RCC 7860 (cell line): Measurements from ENCODE around the gene PRKAB1.

Experiments
- DNase-seq: peaks from one replicate; pipeline ENCODE4 v3.0.0-alpha.2; 2015; ENCODE audit warnings: low spot score
- FAIRE-seq: peaks from 2 replicates; lab custom pipeline; 2012; peaks lifted over from hg19 to GRCh38; lab: Jason Lieb, UNC

Gene PRKAB1

DNA sequence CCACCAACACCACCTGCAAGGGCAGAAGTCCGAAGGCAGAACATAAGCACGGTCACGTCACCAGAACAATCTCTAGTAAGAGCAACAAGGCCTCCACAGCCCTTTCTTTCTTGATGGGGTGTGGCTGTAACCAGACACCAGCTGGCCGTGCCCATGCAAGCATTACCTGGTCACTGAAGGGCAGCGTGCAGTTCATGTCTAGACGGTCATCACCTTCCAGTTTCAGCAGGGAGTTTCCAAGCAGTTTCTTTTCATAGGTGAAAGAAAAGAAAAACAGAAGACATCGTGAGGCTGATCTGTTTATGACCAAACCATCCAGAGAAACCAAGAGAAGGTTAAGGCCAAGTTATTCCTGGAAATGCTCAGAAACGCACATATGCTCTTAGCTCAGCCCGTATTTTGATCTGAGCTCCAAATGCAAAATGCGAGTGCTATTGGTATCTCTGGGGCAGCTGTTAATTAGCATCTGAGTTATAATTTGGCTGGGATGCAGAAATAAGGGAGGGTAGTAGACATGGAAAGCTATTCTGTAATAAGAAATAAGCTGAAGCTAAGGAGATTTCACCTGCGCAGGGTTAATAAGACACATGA, 42.5 kb downstream of the PRKAB1 start:
- FAIRE-seq (no peak), DNase-seq (no peak)

DNA sequence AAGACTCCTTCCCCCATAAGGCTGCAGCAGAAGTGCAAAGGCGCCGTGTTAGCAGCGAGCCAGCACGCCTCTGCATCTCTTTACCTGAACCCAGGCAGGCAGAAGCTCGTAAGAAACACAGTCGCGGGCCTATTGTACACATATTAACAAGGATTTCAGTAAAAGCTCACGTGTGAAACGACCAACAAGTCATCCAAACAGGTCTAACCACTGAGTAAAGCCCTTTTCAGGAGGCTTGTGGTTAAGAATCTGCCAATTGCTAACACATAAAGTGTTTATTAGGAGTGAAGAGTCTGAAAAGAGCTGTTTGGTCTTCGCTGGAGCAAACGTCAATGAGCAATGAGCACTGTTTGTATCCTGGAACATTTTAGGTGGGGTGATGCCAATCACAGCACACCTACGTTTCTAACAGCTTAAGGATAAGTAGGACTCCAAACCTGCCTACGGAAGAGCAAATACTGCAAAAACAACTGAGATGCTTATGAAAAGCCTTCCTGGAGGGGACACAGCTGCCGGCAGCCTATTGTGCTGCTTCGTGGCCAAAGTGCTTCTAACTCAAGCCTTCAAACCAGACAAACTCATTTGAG, 43.1 kb downstream of the PRKAB1 start:
- no peak for DNase-seq
- no peak for FAIRE-seq

DNA sequence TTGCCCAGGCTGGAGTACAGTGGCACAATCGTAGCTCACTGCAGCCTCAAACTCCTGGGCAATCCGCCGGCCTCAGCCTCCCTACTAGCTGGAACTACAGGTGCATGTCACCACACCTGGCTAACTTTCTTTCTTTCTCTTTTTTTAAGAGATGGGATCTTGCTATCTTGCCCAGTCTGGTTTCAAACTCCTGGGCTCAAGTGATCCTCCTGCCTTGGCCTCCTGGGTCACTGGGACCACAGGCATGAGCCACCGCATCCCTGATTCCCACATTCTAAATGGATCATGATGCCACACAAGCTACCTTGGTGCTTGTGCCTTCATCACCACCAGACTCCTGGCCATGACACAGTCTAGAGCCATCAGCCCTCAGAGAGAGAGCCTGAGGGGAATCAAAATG, 43.8 kb downstream of the PRKAB1 start:
- FAIRE-seq, result no peak
- no peak for DNase-seq

DNA sequence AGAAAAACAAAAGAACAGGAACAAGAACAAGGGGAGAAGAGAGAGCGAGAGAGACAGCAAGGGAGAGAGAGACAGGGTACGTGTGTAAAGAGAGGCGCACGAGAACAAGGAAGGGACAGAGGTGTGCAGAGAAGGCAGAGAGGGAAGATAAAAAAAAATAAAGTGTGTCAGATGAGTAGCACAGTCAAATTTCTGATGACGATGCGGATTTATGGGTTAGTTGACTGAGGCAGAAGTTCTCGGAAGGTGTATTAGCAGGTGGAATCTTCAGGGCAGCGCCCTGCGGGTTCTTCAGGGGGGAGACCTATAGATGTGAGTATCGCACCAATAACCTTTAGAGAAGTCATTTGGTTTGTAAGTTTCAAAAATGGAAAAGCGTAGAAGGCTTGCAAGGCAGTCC, 44.8 kb downstream of the PRKAB1 start:
- no peak for FAIRE-seq

DNA sequence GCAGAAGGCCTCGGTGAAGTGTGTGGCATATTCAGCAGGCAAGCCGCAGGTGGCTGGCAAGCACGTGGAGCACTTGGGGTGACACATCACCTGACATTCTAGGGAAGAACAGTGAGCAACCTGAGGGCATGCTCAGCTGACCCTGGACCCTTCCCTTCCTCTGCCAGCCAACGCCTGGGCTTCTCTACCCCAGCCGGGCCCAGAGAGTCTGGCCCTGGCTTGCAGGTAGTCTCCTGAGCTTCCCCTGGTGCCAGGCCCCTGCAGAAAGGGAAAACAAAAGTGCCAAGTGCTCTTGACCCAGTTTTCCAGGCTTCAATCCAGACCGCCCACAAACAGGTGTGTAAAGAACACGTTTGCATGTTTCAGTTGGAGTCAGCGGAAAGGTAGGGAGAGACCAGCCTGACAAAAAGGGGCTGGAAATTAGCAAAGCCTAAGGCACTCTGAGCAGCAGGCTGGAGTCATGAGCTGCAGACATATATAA, 45.7 kb downstream of the PRKAB1 start:
- no peak for FAIRE-seq
- no peak for DNase-seq

More for the DNA sequence above, 44.8 kb downstream of the PRKAB1 start:
- no peak for DNase-seq

DNA sequence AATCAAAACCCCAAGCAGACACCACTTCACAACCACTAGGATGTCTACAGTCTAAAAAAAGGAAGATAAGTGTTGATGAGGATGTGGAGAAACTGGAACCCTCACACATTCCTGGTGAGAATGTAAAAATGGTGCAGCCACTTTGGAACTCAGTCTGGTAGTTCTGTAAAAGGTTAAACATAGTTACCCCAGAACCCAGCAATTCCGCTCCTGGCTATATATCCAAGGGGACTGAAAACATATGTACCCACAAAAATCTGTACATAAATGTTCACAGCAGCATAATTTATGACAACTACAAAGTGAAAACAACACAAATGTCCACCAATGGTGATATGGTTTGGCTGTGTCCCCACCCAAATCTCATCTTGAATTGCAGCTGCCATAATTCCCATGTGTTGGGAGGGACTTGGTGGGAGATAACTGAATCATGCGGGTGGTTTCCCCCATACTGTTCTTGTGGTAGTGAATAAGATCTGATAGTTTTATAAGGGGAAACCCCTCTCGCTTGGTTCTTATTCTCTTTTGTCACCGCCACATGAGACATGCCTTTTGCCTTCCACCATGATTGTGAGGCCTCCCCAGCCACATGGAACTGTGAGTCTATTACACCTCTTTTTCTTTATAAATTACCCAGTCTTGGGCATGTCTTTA, 46.8 kb downstream of the PRKAB1 start:
- no peak for DNase-seq
- no peak for FAIRE-seq

DNA sequence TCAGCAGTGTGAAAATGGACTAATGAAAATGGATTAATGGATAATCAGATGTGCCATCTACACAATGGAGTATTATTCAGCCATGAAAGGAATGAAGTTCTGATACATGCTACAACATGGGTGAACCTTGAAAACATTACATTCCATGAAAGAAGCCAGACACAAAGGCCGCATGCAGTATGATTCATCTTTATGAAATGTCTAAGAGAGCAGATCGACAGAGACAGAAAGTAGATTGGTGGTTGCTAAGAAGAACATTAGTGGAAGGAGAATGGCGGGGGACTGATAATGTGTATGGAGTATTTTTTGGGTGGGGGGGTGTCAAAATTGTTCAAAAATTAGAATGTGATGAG, 47.3 kb downstream of the PRKAB1 start:
- DNase-seq (peak; percentile 27), FAIRE-seq (no peak)

DNA sequence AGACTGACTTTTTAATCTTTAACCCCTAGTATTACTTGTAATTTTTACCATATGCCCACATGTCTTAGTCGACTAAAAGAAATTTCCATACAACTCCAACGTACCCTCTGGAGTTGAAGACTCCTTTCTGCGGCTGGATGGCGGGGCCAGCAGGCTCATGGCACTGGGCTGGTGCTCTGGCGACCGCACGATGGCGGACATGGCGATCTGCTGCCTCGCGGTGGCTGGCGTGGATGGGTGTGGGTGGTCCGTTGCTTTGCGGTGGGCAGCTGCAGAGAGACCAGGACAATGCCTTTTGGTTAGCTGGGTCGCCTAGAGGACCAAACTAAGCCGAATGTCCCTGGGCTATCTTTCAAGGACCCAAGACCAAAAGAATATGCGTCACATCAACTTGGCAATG, 50.2 kb downstream of the PRKAB1 start:
- no peak for DNase-seq

DNA sequence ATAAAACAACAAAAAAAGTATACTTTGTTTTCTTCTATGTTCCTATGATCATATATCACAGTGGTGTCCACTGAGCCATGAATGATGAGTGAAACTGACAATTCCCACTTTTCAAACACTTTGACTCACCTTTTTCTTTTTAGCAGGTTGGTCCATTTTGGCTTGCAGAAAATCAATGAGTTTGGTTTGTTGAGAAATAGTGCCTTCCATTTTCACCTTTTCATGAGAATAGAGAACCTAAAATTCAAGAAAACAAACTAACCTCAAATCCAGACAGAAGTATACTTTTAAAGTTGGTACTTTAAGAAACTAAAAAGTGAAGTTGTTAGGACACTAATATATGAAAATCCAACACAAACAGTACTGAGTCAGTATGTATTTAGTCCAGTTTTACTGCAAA, 52.4 kb downstream of the PRKAB1 start:
- FAIRE-seq (no peak), DNase-seq (no peak)

More for the DNA sequence above, 50.2 kb downstream of the PRKAB1 start:
- no peak for FAIRE-seq

DNA sequence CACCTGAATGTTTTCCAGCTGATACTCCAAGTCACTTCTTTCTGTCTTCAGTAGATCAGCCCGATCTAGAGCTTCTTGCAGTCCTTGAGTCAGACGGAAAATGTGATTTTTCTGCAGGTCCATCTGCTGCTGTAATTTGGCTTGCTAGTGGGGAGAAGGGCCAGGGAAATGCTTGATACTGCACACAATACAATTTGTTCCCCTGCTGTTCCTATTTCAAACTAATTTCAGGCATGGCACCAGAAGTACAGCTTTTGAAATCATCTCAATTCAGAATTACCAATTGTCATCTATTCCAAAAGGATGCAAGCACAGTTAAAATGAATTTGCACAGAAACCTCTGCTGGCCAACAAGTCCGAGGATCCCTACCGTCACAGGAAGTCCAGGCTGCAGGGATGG, 53.4 kb downstream of the PRKAB1 start:
- no peak for DNase-seq
- no peak for FAIRE-seq

DNA sequence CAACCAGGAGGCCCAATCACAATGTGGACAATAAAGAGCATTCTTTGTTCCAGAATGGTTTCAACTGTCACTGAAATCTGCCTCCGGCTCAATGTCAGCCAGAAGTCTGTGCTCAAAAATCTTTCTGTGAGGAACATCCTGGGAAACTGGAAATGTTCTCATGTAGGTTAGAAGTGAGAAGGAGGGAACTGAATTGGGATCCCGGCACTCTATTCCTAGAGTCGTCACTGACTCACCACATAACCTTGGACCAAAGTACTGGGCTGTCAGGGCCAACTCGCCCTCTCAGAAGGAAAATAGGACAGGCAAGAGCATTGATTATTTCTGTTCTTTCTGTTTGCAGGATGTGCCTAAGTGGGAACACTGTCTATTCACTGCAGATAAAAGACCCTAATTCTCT, 57.6 kb downstream of the PRKAB1 start:
- DNase-seq (no peak), FAIRE-seq (no peak)

DNA sequence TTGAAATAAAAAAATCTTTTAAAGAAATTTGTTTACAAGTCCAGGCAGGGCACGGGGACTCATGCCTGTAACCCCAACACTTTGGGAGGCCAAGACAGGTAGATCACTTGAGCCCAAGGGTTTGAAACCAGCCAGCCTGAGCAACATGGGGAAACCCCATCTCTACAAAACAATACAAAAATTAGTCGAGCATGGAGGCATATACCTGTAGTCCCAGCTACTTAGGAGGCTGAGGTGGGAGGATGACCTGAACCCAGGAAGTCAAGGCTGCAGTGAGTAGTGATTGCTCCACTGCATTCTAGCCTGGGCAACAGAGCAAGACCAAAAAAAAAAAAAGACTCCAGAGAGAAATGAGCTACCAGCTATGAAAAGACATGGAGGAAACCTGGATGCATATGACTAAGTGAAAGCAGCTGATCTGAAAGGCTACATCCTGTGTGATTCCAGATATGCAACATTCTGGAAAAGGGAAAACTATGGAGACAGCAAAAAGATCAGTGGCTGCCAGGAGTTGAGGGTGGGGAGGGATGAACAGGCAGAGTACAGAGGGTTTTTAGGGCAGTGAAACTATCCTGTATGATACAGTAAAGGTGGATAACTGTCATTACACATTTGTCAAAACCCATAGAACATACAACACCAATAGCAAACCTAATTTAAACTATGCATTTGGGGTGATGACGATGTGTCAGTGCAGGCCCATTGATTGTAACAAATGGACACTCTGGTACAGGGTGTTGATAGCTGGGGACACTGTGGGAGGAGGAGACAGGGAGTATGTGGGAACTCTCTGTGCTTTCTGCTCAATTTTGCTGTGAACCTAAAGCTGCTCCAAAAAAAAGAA, 59.9 kb downstream of the PRKAB1 start:
- DNase-seq, result peak; percentile 16
- FAIRE-seq, result no peak

DNA sequence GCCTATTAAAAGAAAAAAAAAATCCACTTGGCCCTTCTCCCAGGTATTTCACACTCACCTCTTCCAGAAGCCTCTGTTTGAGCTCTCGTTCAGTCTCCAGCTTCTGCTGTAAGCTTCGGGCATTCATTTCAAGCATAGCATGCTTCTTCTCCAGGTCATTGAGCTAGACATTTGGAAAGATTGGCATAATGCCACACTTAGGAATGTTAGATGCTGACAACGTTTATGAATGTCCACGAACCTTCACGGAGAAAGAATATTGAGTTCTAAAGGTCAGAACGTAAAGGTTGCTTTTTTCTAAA, 60.5 kb downstream of the PRKAB1 start:
- no peak for FAIRE-seq
- DNase-seq, result no peak

DNA sequence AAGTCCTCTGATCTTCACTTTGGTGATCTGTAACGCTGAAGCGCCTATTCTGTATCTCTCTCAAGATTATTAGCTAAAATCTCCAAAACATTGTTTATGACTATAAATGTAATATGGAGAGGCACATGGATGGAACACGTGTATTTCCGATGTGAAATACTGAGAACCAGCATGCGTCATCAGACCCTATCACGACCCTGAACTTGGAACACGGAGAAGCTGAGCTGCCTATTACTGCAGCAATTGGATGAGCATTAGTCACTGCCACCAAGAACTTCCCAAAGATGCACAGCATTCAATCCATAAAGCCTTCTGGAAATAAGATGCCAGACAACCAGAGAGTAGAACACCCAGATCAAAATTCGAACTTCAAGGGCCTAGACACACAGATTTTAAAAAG, 61.9 kb downstream of the PRKAB1 start:
- DNase-seq (no peak), FAIRE-seq (no peak)

DNA sequence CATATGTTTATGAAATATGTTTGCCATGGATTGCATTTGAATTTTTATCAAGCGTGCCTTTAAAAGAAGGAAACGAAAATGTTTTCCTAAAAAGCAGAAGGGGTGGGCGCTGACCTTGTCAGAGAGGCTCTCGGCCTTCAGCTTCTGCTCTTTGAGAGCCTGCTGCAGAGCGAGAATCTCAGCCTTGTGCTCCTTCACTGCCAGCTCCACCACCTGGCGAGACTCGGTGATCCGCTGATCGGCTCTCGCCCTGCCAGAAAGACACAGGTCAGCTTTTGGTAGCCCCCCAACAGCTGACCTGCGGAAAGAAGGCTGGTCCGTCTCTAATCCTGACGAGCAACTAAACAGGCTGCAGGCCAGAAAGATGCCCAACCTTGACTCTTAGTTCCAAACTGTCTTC, 62.4 kb downstream of the PRKAB1 start:
- FAIRE-seq (no peak), DNase-seq (no peak)
